Measurements from ENCODE around the gene SLC22A15. TPM values are rescaled to one million over a fixed set of nuclear protein-coding genes. Genes with fewer than 3 reads are reported as not detected.

The SLC22A15 gene
- total RNA-seq, 1 experiment from 2014 or later = 2.2 TPM

GRCh38 chr1:116095027-116095426, 118.7 kb downstream of the SLC22A15 start:
- no peak overlapping the region for H3K4me2 ChIP-seq (ENCODE audit: low read length)
- peaks cover 10% of the 10 kb centered on the region for H3K4me1 ChIP-seq (ENCODE audit: insufficient read depth, low read length)
- peaks cover 3% of the 10 kb centered on the region; the same call in 1 of the 2 replicates for H3K9me3 ChIP-seq (ENCODE audit: low read length)
- TF ChIP-seq EZH2 (IDR thresholded peaks at IDR 0.05; ENCODE audit: low read length, unreplicated experiment) = no peak
- TF ChIP-seq EZH2phosphoT487 (IDR thresholded peaks at IDR 0.05; ENCODE audit: borderline replicate concordance, low read length) = no peak
- no peak for TF ChIP-seq CTCF (conservative IDR thresholded peaks at IDR 0.05; ENCODE audit: low read depth, low read length)
- no peak overlapping the region for H3K9ac ChIP-seq (ENCODE audit: low read length)
- H4K20me1 ChIP-seq (ENCODE audit: low read length) = no peaks in the 10 kb centered on the region
- ChIA-PET POLR2A (ENCODE audit: unreplicated experiment) (no interaction called here), CTCF (no interaction called here)
- intact Hi-C loops (cut with micrococcal nuclease) = no loop called here
- no peaks in the 10 kb centered on the region for H3K27me3 ChIP-seq (ENCODE audit: low read length)
- BruUV-seq (replicated peaks) = no TSS peak
- no peaks in the 10 kb centered on the region for H3K36me3 ChIP-seq (ENCODE audit: low read depth, low read length)
- no peak overlapping the region for H3K27ac ChIP-seq (ENCODE audit: low read length)
- no peak for DNase-seq
- no peak for ATAC-seq
- H3K79me2 ChIP-seq (ENCODE audit: low read length) = no peaks in the 10 kb centered on the region
- no peaks in the 10 kb centered on the region for H3F3A ChIP-seq (ENCODE audit: low read length, unreplicated experiment)
- H3K9me2 ChIP-seq (replicated peaks; ENCODE audit: low read length) = no peaks in the 10 kb centered on the region
- no peak overlapping the region for H2AFZ ChIP-seq (ENCODE audit: low read length)
- no peak overlapping the region for H3K4me3 ChIP-seq (ENCODE audit: low read length)

GRCh38 chr1:116096013-116096618, 119.8 kb downstream of the SLC22A15 start:
- Histone ChIP-seq H2AFZ (ENCODE audit: low read length) (no peak overlapping the region), H3K79me2 (ENCODE audit: low read length) (no peaks in the 10 kb centered on the region), H3K9me3 (ENCODE audit: low read length) (no peaks in the 10 kb centered on the region), H3K9me2 (replicated peaks; ENCODE audit: low read length) (no peaks in the 10 kb centered on the region), H3K27me3 (ENCODE audit: low read length) (no peaks in the 10 kb centered on the region), H3K4me3 (ENCODE audit: low read length) (no peak overlapping the region), H3K4me2 (ENCODE audit: low read length) (no peak overlapping the region), H4K20me1 (ENCODE audit: low read length) (no peaks in the 10 kb centered on the region), H3K4me1 (ENCODE audit: insufficient read depth, low read length) (peaks cover 10% of the 10 kb centered on the region), H3F3A (ENCODE audit: low read length, unreplicated experiment) (no peaks in the 10 kb centered on the region), H3K27ac (ENCODE audit: low read length) (no peak overlapping the region), H3K36me3 (ENCODE audit: low read depth, low read length) (no peaks in the 10 kb centered on the region), H3K9ac (ENCODE audit: low read length) (no peak overlapping the region)
- ChIA-PET POLR2A (ENCODE audit: unreplicated experiment) (no interaction called here), CTCF (no interaction called here)
- no peak for TF ChIP-seq EZH2 (IDR thresholded peaks at IDR 0.05; ENCODE audit: low read length, unreplicated experiment)
- no peak for TF ChIP-seq CTCF (conservative IDR thresholded peaks at IDR 0.05; ENCODE audit: low read depth, low read length)
- TF ChIP-seq EZH2phosphoT487 (IDR thresholded peaks at IDR 0.05; ENCODE audit: borderline replicate concordance, low read length) = no peak
- intact Hi-C loops (cut with micrococcal nuclease) = no loop called here
- DNase-seq = no peak
- BruUV-seq (replicated peaks) = no TSS peak
- no peak for ATAC-seq

GRCh38 chr1:116097626-116098025, 121.3 kb downstream of the SLC22A15 start:
- Histone ChIP-seq H3K4me2 (ENCODE audit: low read length) (no peak overlapping the region), H3K36me3 (ENCODE audit: low read depth, low read length) (no peaks in the 10 kb centered on the region), H4K20me1 (ENCODE audit: low read length) (no peaks in the 10 kb centered on the region), H3K4me1 (ENCODE audit: insufficient read depth, low read length) (peaks cover 9% of the 10 kb centered on the region), H2AFZ (ENCODE audit: low read length) (no peak overlapping the region), H3K4me3 (ENCODE audit: low read length) (no peak overlapping the region), H3K79me2 (ENCODE audit: low read length) (no peaks in the 10 kb centered on the region), H3K9me2 (replicated peaks; ENCODE audit: low read length) (no peaks in the 10 kb centered on the region), H3F3A (ENCODE audit: low read length, unreplicated experiment) (no peaks in the 10 kb centered on the region), H3K9me3 (ENCODE audit: low read length) (no peaks in the 10 kb centered on the region), H3K27ac (ENCODE audit: low read length) (no peak overlapping the region), H3K27me3 (ENCODE audit: low read length) (no peaks in the 10 kb centered on the region), H3K9ac (ENCODE audit: low read length) (no peak overlapping the region)
- ChIA-PET CTCF (no interaction called here), POLR2A (ENCODE audit: unreplicated experiment) (no interaction called here)
- TF ChIP-seq EZH2 (IDR thresholded peaks at IDR 0.05; ENCODE audit: low read length, unreplicated experiment) (no peak), CTCF (conservative IDR thresholded peaks at IDR 0.05; ENCODE audit: low read depth, low read length) (no peak), EZH2phosphoT487 (IDR thresholded peaks at IDR 0.05; ENCODE audit: borderline replicate concordance, low read length) (no peak)
- DNase-seq = no peak
- intact Hi-C loops (cut with micrococcal nuclease) = no loop called here
- ATAC-seq = no peak
- BruUV-seq (replicated peaks) = no TSS peak

All from PC-3 (cell line).